ENCODE data around the gene THSD7A.

DNA sequence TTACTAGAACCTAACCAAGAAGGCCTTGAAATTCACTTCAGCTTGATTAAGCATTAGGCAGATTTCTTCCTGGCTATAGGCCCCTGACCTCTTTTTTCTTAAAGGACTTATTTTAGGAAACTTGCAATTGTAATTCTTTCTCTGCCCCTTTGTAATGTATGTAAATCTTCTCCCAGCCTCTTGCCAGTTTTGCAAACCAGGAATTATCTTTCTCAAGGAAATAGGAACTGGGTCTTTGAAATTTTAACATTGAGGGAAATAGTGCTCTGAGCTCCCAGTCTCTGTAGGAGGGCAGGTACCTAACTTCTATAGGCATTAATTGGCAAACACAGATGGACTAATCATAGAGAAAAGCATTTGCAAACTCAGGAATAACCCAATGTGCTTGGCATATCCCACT, 342.7 kb downstream of the THSD7A start:
- TF ChIP-seq, protein P1, sequence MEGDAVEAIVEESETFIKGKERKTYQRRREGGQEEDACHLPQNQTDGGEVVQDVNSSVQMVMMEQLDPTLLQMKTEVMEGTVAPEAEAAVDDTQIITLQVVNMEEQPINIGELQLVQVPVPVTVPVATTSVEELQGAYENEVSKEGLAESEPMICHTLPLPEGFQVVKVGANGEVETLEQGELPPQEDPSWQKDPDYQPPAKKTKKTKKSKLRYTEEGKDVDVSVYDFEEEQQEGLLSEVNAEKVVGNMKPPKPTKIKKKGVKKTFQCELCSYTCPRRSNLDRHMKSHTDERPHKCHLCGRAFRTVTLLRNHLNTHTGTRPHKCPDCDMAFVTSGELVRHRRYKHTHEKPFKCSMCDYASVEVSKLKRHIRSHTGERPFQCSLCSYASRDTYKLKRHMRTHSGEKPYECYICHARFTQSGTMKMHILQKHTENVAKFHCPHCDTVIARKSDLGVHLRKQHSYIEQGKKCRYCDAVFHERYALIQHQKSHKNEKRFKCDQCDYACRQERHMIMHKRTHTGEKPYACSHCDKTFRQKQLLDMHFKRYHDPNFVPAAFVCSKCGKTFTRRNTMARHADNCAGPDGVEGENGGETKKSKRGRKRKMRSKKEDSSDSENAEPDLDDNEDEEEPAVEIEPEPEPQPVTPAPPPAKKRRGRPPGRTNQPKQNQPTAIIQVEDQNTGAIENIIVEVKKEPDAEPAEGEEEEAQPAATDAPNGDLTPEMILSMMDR (conservative IDR thresholded peaks at IDR 0.05) = no peak
- TF ChIP-seq EZH2 (IDR thresholded peaks at IDR 0.05; ENCODE audit: low read depth) = no peak
